ENCODE data around the gene RPA3.

RPA3 gene

DNA sequence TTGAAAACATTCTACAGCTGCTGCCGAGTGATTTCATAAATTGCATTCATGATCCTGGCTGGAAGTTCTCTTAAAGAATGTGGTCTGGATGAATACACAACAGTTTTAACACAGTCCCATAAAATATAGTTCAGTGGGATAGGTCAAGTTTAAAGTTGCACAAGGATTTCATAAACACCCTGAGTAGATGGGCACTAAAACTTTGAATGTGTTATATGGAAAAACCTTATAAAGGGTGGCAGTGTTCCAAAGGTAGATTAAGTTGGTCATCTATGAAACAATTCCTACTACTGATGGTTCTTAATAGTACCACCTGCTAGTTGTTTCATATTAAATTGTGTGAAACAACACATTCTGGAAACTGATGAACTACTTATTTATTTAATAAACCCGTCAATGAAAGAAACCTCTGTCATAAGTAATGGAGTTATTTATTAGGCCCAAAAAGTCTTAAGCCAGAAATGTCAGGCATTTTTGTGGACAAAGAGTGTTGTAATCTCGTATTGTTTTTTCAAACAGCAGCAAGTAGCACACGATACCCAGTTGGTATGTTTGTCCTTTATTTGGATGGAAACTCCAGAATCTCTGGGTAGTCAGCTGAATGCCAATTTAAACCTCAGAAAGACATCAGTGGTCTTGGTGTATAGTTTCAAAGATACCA is 14.3 kb upstream of the RPA3 start:
- no peak for DNase-seq (ENCODE audit: low read depth)

DNA sequence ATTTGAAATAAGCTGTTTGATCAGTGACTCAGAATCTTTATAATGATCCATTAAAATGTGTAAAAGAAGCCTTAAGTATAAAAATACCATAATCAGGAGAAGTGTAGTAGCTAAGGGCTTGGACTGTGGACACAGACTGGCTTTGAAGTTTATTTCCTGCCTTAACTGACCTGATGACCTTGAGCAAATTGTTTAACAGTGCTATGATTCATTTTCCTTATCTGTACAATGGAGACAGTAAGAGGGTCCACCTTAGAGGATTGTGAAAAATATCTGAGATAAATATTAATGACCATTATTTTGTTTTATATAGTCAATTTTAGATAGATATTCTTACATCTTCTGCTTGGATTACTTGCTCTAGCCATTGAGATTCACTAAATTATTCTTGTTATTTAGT is 13.3 kb upstream of the RPA3 start:
- no peak for DNase-seq (ENCODE audit: low read depth)

DNA sequence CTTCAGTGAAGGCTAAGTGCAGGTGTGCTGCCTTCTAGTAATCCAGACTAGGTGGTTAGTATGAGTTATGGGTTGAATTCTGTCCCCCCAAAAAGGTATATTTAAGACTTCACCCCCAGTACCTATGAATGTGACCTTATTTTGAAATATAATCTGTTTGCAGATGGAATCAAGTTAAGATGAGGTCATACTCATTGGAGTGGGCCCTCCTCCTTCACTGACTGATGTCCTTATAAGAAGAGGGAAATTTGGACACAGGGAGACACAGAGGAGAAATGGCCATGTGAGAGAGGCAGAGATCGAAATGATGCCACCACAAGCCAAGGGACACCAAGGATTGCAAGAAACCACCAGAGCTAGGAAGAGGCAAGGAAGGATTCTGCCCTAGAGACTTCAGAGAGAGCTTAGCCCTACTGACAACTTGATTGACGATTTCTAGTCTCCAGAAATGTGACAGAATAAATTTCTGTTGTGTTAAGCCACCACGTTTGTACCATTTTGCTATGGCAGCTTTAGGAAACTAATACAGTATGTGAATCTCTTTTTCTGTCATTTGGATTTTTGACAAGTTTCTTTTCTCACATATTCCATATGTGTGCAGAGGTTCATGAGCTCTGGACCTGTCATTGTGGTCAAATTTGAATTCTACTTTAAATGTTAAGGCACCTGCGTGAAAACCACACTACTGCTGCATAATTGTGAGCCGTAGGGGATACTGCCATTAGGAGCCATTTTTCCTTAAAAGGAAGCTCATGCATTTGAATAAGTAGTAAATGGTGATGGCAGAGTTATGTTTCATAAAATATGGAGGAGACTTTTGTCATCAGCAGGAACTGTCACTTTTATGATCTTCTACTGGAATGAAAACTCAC is 2.6 kb upstream of the RPA3 start:
- DNase-seq (ENCODE audit: low read depth): no peak

DNA sequence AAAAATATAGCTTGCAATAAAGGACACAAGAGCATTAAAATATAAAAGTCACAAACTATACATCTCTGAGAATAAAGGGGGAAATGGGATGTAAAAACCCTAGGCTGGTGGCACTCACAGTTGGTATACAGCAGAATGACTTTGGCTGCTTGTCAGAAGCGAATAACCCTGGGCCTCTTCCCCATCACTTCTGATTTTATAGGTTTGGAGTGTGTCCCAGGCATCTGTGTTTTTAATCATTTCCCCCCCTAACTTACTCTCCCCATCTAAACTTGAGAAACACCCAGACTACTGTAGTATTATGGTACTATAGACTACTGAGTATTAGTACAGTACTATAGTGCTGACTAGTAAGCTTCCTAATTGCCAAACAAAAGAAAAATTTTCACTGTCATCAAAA is 1.8 kb upstream of the RPA3 start:
- DNase-seq (ENCODE audit: low read depth): no peak

DNA sequence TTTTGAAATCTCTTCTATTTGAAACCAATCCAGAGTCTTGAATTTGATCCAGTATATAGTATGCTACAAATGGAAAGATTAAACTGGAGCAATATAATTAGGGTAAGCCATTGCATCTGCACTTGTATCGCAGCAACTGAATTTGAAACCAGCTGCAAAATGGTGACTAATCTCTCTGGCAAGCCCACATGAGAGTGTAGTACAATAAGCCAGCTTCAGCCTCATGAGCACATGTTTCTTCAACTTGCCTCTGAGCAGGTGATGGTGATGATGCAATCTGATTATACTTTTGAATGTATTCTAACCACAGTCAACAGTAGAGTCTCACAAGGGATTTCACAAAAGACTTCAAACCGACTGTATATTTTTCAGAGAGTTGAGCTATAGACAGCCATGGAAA is 829 bp upstream of the RPA3 start:
- DNase-seq (ENCODE audit: low read depth): no peak

DNA sequence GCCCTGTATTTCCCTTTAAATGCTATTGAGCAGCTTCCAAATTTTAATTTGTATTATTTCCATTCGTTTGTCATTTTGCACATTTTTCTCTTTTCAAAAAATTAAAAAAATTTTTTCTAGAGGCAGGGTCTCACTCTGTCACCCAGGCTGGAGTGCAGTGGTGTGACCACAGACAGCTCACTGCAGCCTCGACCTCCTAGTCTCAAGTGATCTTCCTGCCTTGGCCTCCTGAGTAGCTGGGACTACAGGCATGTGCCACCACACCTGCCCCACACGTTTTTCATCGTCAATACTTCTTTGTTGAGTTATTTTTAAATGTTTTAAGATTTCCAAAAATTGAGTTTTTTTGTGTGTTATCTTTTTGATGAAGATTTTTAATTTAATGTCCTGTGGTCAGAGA is 4.7 kb downstream of the RPA3 start:
- no peak for DNase-seq (ENCODE audit: low read depth)

DNA sequence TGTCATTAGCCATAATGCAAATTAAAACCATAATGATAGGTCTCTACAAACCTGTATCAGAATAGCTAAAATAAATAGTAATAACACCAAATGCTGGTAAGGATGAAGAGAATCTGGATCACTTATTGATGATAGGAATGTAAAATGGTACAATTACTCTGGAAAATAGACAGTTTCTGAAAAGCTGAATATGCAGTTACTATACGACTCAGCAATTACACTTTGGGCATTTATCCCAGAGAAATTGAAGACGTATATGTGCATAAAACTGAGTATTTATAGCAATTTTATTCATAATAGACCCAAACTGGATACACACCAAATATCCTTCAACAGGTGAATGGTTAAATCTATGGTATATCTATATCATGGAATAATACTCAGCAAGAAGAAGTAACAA is 7.9 kb downstream of the RPA3 start:
- DNase-seq (ENCODE audit: low read depth): no peak

DNA sequence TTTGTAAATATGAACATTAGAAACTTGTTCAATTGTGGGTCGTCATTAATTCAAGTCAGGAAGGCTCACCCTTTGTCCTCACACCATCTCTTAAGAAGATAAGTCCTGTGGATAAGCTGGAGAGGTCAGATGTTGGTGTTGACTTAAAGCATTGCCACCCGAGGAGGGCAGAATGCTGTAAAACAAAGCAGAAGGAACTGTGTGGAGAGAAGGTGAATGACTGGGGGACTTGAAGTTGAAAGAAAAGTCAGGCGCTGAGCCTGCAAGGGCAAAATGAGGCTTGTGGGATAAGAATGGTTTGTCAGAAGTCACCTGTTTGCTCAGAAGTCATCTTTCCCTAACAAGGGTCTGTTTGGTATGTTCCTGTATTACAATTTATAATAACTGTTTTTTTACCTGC is 9.1 kb downstream of the RPA3 start:
- DNase-seq (ENCODE audit: low read depth): no peak

DNA sequence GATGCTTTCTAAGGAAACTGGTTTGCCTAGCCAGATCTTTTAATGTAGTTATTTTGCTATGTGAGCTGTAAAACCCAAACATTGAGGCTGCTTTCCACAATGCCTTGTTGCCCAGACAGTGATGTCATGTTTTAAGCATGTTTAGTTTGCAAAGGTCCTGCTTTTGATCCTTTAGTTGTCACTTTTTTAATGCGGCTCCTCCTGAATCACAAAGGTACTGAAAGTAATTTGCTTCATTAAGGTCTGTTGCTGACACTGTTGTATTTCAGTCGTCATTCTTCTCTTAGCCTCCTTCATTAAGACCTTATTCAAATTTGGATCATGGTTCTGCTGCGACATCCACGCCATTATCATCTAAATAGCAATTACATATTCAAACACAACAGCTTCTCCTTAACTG is 10.6 kb downstream of the RPA3 start:
- DNase-seq (ENCODE audit: low read depth): no peak

DNA sequence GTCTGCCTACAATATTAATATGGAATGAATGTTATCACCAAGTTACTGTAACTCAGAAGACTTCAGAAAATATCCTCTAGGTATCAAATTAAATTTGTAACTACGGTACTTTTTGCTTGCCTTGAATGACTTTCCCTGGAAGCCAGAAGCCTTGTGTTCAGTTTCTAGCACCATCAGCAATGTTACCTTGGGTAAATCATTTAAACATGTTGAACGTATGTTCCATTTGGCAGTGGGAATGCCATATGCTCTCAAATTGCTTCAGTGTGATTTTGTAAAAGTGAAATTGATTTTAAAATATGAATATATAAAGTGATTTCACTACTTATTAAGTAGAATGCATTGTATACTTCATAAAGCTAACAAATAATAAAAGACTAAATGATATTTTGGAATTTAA is 11.2 kb downstream of the RPA3 start:
- DNase-seq (ENCODE audit: low read depth): no peak

DNA sequence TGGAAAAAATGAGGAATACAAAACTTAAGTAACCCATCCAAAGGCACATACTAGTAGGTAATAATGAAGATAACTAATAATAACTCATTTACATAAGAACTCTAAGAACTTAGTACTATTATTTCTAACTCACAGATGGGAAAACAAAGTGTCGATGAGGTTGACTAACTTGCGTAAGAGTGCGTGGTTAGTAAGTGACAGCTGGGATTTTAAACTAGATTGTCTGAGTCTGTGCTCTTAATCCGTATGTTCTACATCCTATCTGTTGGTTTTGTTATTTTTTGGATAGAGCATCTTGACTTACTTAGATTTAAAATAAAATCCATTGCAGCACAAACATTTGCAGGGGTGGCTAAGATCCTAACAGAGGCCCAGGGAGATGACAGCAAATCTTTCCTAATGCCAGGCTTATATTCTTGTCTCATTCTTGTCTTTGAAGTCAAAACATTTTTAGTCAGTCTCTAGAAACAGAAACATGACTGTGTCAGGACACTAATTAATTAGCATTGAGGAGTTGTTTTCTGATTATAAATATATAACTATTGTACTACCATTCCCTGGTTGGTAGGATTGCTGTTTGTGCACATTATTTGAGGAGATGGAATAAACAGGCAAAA is 11.7 kb downstream of the RPA3 start:
- DNase-seq (ENCODE audit: low read depth): no peak

DNA sequence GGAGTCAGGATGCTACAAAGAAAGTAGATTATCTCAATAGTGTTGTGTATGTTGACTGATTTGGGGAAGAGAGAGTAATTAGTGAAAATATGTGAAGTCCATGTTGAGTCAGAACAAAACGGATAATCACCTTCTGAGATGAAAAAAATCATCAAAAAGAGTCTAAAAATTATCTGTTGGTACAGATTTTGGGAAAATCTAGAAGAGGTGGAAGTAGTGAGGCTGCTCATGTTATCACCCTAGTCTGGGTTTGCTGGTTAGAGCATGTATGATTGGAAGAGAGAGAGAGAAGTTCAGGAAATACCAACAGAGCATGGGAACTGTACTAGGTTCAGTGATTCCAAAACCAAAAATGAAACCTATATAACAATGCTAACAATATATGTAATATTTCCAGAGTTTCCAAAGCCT is 12.3 kb downstream of the RPA3 start:
- DNase-seq (ENCODE audit: low read depth): no peak

DNA sequence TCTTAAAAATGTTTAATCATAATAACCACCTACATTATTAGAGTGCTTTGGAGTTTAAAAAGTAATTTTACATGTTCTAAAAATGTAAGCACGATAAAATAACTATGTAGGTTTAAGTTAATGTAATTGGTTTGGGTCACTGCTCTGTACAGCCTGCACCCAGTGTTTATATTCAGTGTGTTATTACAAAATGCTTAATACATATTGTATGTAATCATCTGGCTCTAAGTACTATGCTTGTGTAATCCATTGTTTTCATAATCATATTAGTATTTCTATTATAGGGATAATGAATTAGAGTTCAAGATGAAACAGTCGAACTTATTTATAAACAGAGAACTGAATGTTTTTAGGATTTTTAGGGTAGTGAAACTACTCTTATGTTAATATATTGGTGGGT is 13.1 kb downstream of the RPA3 start:
- no peak for DNase-seq (ENCODE audit: low read depth)

DNA sequence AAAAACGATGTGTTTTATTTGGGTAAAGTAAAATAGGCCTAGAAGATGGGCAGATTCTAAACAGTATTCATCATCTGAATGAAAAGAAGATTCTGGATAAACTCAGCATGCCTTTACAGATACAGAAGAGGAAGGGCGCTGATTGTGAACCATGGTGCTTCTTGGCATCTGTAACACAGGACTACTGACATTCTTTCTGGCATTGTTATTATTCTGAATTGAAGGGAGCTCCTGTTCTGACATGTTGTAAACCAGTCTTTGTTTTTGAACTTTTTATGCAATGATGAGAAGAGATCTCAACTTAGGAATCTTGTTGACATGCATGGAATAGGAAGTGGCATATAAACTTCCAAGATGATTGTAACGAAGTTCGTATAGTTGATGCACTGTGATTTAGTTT is 13.5 kb downstream of the RPA3 start:
- no peak for DNase-seq (ENCODE audit: low read depth)

DNA sequence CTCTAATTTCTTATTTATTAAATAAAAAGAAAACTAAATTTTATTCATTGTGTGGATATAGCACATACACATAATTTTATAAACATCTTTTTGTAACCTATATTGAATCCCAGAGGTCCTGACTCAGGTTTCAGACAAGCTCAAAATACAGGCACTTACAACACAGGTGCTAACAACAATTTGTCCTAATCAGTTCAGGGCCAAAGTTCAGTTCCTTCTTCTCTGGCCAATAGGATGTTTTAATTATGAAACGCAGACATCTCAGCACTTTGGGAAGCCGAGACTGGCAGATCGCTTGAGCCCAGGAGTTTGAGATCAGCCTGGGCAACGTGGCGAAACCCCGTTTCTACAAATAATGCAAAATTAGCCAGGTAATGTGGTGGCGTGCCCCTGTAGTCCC is 15.0 kb downstream of the RPA3 start:
- no peak for DNase-seq (ENCODE audit: low read depth)

DNA sequence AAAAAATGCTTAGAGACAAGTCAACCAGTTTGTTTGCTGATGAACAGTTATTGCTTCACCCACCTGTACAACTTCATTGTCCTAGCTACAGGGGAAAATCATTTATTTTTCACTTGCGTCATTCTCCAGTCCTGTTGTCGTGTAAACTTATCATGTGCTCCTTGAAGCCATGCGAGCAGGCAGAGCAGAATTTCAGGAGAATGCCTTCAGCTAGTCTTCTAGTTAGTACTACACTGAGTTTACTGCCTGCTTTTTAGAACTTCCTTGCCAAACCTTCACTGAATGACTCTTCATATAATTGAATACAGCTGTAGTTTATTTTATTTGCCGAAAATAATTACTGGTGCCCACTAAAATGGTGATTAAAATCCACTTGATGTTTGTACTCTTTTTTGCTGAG is 15.6 kb downstream of the RPA3 start:
- DNase-seq (ENCODE audit: low read depth): no peak

DNA sequence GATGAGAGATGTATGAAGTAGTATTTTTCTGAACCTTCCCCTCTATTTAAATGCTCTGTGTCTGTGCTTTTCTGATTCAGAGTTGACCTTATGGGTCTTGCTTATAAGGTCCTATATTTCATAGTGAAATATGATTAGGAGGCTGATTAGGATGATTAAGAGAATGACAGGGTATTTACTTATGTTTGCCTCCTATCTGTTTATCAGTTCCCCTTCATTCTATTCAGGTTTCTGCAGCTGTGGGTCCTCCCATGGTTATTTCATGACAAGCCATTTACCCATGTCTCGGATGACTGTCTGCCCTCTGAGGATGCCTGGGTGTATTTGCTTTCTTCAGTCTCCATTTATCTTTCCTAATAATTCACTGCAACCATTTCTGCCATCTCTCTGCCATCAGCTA is 16.9 kb downstream of the RPA3 start:
- DNase-seq (ENCODE audit: low read depth): no peak

DNA sequence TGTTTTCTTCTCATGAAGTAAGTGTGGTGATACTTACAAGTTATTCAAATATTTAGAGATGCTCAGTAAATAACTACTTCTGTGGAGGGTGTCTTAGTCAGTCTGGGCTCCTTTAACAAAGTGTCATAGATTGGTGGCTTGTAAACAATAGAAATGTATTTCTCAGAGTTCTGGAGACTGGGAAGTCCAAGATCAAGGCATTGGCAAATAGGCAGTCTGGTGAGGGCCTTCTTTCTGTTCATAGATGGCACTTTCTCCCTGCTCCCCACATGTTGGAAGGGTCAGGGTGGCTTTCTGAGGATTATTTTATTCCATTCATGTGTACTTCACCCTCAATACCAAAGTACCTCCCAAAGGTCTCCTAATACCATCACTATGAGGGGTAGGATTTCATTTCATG is 18.4 kb downstream of the RPA3 start:
- DNase-seq (ENCODE audit: low read depth): no peak

DNA sequence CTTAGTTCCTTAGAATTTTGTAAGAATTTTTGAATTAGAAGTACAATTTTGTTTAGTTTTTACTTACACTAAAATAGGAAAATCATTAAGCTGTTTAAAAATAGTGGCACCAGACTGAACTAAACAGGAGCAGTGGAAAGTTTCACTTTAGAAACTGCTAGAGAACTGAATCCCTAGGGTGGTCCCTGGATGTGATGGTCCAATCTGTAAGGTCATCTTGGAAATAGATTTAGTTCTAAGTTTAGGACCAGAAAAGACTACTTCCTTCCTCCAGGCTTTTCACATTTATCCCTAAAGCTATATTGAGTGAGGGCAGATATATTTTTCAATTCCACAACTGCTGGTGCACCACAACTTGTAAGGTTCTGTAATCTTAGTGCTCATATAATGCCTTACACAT is 19.0 kb downstream of the RPA3 start:
- no peak for DNase-seq (ENCODE audit: low read depth)

DNA sequence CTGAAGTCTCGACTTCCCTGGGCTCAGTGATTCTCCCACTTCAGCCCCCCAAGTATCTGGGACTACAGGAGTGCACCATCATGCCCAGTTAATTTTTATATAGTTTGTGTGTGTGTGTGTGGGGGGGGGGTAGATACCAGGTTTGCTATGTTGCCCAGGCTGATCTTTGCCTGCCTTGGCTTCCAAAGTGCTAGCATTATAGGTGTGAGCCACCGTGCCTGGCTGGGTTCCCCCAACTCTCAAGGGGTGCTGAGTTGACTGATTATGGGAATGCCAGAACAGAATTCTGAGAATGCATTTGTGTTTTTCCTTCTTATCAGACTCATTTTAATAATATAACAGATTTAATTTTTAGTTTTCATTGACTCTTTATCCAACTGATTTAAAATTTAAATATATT is 19.5 kb downstream of the RPA3 start:
- DNase-seq (ENCODE audit: low read depth): no peak

DNA sequence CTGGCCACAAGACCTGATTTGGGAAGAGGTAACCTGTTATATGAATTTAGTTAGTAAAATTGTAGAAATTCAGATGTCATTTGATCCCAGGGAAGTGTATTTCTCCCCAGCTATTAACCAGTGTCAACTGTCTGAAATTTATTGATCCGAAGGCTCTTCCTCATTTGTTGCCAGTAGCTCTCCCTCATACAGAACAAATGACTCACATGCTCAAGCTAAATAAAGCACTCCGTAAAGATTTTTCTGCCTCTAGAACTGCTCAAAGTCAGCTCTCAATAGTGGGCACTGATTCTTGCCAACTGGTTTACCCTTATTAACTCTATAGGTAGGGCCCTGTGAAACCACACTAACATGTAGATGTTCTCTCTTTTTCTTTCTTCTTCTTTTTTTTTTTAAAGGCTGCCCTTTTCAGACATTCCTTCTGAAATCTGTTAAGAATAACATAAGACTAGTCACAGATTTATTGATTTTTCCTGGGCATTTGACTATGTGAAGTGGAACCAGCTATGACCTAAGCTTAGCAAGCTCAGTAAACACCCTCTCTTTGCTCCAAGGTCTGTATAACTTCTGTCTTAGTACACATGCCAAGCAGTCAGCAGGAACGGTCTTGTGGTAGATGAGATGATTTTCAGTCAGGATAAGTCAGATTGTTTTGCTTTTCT is 21.8 kb downstream of the RPA3 start:
- no peak for DNase-seq (ENCODE audit: low read depth)

DNA sequence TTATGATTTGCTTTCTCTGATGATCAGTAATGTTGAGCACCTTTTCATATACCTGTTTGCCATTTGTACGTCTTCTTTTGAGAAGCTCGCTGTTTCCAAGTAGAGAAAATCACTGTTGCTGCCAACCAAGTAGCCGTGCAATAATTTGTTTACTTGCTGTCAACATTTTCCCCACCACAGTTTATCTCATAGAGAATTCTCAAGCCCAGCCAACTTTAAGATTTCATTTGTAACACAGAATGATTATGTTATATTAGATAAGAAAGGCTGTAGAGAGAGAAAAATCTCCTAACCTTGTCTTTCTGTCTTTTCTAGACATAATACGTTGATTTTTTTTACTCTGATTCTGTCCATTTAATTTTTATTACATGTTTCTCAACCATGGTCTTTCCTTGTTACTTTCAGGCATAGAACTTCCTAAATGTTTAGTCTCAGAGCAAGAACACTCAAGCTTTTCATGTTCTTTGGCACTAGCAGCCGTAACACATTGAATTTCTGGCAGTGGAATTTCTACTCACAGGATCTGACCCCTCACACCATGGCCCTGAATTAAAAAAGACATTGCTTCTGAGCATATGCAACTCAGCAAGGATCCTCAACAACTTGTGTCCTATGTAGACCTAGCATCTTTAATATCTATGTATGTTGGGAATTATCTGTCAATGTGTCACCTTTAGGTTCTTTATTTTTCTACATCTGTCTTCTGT is 23.1 kb downstream of the RPA3 start:
- DNase-seq (ENCODE audit: low read depth): no peak
